A673 (cell line): Measurements from ENCODE around the gene MLN. TPM values are rescaled to one million over a fixed set of nuclear protein-coding genes. Genes with fewer than 3 reads are reported as not detected.

Experiments used
- BruUV-seq: library from RNA; stranded (reverse); fragments of 400-500 nt; replicated peaks from 2 replicates; lab custom pipeline; 2021; lab: Mats Ljungman, UMichigan
- CTCF ChIA-PET: fragments of 300-600 bp; sonication (Branson Sonifier 250); formaldehyde crosslinking; loops from one replicate; lab custom pipeline; 2022; ENCODE audit warnings: antibody characterized with exemption; lab: Charles Lee
- POLR2A ChIA-PET: fragments of 300-600 bp; sonication (Branson Sonifier 250); formaldehyde crosslinking; loops from one replicate; lab custom pipeline; 2022; ENCODE audit warnings: antibody characterized with exemption; ENCODE audit not compliant: low non-redundant PET; lab: Charles Lee
- DNase-seq: peaks from one replicate; pipeline ENCODE4 v3.0.0-alpha.2; 2015; ENCODE audit warnings: low spot score
- H3K27ac ChIP-seq: fragments of 200-600 bp; sonication (generic); 2 replicates; pipeline ENCODE4 v1.5.1; 2016; ENCODE audit warnings: mixed run types, low read depth, mild to moderate bottlenecking, mixed read lengths, antibody characterized with exemption, low read length; ENCODE audit not compliant: poor library complexity, severe bottlenecking
- H3K27me3 ChIP-seq: fragments of 200-600 bp; sonication (generic); replicated peaks from 2 replicates; pipeline ENCODE4 v1.6.1; 2017; ENCODE audit warnings: mixed run types, low read depth, mild to moderate bottlenecking, mixed read lengths, antibody characterized with exemption, low read length; ENCODE audit not compliant: insufficient read depth, poor library complexity
- H3K36me3 ChIP-seq: fragments of 200-600 bp; sonication (generic); 2 replicates; pipeline ENCODE4 v1.6.1; 2016; ENCODE audit warnings: mixed run types, mild to moderate bottlenecking, mixed read lengths, antibody characterized with exemption, low read length; ENCODE audit not compliant: insufficient read depth, poor library complexity, severe bottlenecking
- H3K4me1 ChIP-seq: fragments of 200-600 bp; sonication (generic); 2 replicates; pipeline ENCODE4 v1.6.1; 2017; ENCODE audit warnings: mixed run types, mild to moderate bottlenecking, mixed read lengths, antibody characterized with exemption, low read length; ENCODE audit not compliant: insufficient read depth, poor library complexity, severe bottlenecking
- H3K4me3 ChIP-seq: fragments of 200-600 bp; sonication (generic); 2 replicates; pipeline ENCODE4 v1.5.1; 2016; ENCODE audit warnings: low read depth, mixed run types, mild to moderate bottlenecking, mixed read lengths, low read length; ENCODE audit not compliant: poor library complexity, severe bottlenecking
- H3K9me3 ChIP-seq: fragments of 200-600 bp; sonication (generic); 2 replicates; pipeline ENCODE4 v1.6.1; 2016; ENCODE audit warnings: mixed run types, low read depth, mild to moderate bottlenecking, mixed read lengths, antibody characterized with exemption, low read length; ENCODE audit not compliant: poor library complexity, severe bottlenecking
- EZH2 ChIP-seq: fragments of 200-600 bp; sonication (generic); IDR thresholded peaks from 2 replicates; pipeline ENCODE4 v1.6.1; 2017; ENCODE audit warnings: borderline replicate concordance, low read depth, mild to moderate bottlenecking, mixed read lengths, antibody characterized with exemption, low read length; ENCODE audit not compliant: poor library complexity, severe bottlenecking
- intact Hi-C: fragments of 100-400 bp; cut with micrococcal nuclease; formaldehyde crosslinking; loops from one replicate; pipeline ENCODE4 v1.10.0; 2022; ENCODE audit not compliant: unreplicated experiment
- total RNA-seq: library from RNA; stranded (reverse); gene quantifications from 2 replicates; pipeline ENCODE4 v1.2.3, GENCODE V29; 2021
- TF ChIP-seq, protein P1 (sequence below): fragments of 300-800, 200-600 bp; sonication (generic); conservative IDR thresholded peaks from 2 replicates; pipeline ENCODE4 v1.5.1; 2017; ENCODE audit warnings: low read depth, mild to moderate bottlenecking, antibody characterized with exemption, low read length, moderate library complexity, mixed read lengths

MLN gene
- total RNA-seq, 1 experiment from 2014 or later, result not detected

DNA sequence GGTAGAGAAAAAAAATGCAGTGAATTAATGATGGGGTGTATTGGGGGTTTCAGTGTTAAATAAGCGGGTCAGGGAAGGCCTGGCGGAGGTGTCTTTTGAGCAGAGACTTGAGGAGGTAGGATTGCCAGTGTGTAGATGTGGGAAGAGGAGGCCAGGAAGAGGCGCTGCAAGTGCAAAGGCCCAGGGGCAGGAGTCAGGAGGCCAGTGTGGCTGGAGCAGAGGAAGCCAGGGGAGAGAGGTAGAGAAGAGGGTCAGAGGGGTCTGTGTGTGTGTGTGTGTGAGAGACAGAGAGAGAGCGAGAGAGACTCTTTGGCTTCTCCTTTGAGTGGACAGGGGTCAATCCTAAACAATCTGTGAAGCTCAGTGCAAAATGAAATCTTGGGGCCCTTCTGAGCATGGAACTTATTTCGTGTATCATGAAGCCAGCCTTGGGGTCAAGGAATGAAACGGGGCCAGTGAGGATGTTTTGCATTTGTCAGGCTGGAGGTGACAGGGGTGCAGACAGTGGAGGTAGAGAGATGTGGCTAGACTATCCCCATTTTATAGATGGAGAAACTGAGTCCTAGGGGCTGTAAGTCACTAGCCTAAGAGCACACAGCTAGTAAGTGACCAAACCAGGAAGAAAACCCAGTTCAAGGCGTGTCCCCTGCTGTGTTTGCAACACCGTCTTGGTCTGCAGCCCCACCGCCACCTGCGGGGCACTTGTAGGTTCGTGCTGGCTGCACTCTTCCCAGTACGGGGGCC is 47.4 kb downstream of the MLN start:
- H3K4me3 ChIP-seq, result no peak overlapping the region
- CTCF ChIA-PET, result no interaction called here
- POLR2A ChIA-PET, result no interaction called here
- TF ChIP-seq, protein P1, sequence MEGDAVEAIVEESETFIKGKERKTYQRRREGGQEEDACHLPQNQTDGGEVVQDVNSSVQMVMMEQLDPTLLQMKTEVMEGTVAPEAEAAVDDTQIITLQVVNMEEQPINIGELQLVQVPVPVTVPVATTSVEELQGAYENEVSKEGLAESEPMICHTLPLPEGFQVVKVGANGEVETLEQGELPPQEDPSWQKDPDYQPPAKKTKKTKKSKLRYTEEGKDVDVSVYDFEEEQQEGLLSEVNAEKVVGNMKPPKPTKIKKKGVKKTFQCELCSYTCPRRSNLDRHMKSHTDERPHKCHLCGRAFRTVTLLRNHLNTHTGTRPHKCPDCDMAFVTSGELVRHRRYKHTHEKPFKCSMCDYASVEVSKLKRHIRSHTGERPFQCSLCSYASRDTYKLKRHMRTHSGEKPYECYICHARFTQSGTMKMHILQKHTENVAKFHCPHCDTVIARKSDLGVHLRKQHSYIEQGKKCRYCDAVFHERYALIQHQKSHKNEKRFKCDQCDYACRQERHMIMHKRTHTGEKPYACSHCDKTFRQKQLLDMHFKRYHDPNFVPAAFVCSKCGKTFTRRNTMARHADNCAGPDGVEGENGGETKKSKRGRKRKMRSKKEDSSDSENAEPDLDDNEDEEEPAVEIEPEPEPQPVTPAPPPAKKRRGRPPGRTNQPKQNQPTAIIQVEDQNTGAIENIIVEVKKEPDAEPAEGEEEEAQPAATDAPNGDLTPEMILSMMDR, result no peak
- no peak for TF ChIP-seq EZH2
- DNase-seq, result no peak
- no peaks in the 10 kb centered on the region for H3K36me3 ChIP-seq
- no peaks in the 10 kb centered on the region for H3K27me3 ChIP-seq
- H3K9me3 ChIP-seq, result no peaks in the 10 kb centered on the region
- no TSS peak for BruUV-seq
- H3K27ac ChIP-seq, result no peak overlapping the region
- peaks cover 21% of the 10 kb centered on the region for H3K4me1 ChIP-seq
- intact Hi-C loops, result no loop called here

DNA sequence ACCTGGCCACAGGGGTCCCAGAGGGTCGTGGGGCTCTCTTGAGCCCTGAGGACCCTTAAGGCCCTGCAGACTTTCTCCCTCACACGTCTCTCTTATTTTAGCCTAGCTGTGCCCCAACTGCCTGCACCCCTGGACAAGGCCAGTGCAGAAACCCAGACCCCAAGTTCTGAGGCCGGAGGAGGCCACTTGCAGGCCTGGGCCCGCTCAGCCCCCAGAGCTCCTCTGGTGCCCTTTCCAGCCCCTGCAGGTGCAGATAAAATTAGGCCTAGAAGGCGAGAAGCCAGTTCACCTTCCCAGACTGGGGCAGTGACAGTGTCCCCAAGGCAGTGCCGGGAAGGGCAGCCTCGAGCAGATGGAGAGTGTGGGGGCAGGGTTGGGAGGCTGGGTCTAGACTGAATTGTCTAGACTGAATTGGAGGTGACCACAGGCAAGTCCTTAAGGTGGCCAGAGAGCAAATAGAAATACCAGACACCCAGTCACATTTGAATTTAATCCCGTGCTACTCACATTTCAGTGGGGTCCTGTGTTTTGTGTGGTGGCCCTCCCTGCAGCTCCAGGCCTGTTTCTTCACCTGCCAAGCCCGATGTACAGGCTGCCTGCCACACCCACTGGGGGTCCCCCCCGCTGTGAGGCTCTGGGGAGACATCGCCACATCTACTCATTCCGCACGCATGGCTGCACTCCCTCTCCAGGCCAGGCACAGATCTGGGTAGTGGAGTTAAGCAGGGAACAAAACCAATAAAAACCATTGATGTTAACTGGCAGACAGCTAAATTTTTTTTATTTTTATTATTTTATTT is 48.5 kb downstream of the MLN start:
- TF ChIP-seq, protein P1, result no peak
- TF ChIP-seq EZH2, result no peak
- H3K9me3 ChIP-seq, result no peaks in the 10 kb centered on the region
- POLR2A ChIA-PET, result no interaction called here
- peak; percentile 54 for DNase-seq
- CTCF ChIA-PET, result interaction anchor here (0.7 kb wide), 1 partner anchor 210 kb away, joined by 3 read pairs; no protein-coding TSS in a partner anchor
- H3K4me3 ChIP-seq, result no peak overlapping the region
- BruUV-seq, result no TSS peak
- peaks cover 17% of the 10 kb centered on the region for H3K4me1 ChIP-seq
- intact Hi-C loops, result no loop called here
- H3K27me3 ChIP-seq, result no peaks in the 10 kb centered on the region
- H3K36me3 ChIP-seq, result no peaks in the 10 kb centered on the region
- no peak overlapping the region for H3K27ac ChIP-seq

DNA sequence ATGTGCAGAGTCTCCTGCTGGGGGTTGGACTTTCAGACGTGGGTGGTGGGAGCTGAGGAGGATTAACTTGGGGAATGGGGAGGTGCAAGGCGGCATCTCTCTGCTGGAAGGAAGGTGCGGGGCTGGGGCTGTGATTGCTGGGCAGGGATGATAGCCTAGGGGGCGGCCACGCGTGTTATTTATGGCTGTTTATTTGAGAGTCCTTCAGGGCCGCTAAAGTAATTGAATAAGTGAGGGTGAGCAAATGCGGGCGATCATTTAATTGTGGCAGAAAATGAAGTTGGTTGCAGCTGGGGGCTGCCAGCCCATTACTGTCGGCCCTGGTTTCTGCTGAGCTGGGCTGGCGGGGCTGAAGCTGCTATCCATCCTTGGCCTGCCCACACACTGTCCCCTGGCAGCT is 49.6 kb downstream of the MLN start:
- Histone ChIP-seq H3K4me1 (peaks cover 17% of the 10 kb centered on the region), H3K4me3 (no peak overlapping the region), H3K27ac (no peak overlapping the region), H3K27me3 (no peaks in the 10 kb centered on the region), H3K36me3 (no peaks in the 10 kb centered on the region), H3K9me3 (no peaks in the 10 kb centered on the region)
- TF ChIP-seq, protein P1, result no peak
- TF ChIP-seq EZH2, result no peak
- BruUV-seq, result no TSS peak
- no peak for DNase-seq
- ChIA-PET CTCF (no interaction called here), POLR2A (no interaction called here)
- intact Hi-C loops, result no loop called here
